CD14-positive monocyte (primary cell): ENCODE measurements around the gene MPPED1. TPM values are rescaled to one million over a fixed set of nuclear protein-coding genes. Genes with fewer than 3 reads are reported as not detected.
A peak's percentile ranks its signal among the peaks of the same experiment; 100 is the strongest.

Experiments
- DNase-seq, 3 donors: peaks; one replicate each; pipeline ENCODE4 v3.0.0-alpha.2; 2011 to 2022
- H2AFZ ChIP-seq: 2 replicates; pipeline ENCODE4 v1.6.0; 2012; ENCODE audit warnings: mild to moderate bottlenecking, low read depth, low read length, inconsistent platforms; ENCODE audit not compliant: insufficient read depth, poor library complexity, severe bottlenecking
- H3K27ac ChIP-seq, 2 donors: 1 replicate in 1 of 2; 2 replicates in 1 of 2; pipeline ENCODE4 v1.5.1; 2012 to 2013; ENCODE audit warnings: low read length in 2 of 2, control low read depth in 1 of 2, inconsistent platforms in 1 of 2, low read depth in 1 of 2, mild to moderate bottlenecking in 1 of 2
- H3K27me3 ChIP-seq, 2 donors: one replicate each; pipeline versions ENCODE4 v1.6.0 to v1.6.1; 2011 to 2013; ENCODE audit warnings: low read length in 2 of 2; ENCODE audit not compliant: control insufficient read depth in 2 of 2, insufficient read depth in 2 of 2
- H3K36me3 ChIP-seq, 2 donors: replicated peaks in 1 of 2; 1 replicate in 1 of 2; 2 replicates in 1 of 2; pipeline versions ENCODE4 v1.5.1 to v1.6.1; 2012 to 2013; ENCODE audit warnings: low read length in 2 of 2, control low read depth in 1 of 2, inconsistent platforms in 1 of 2, mild to moderate bottlenecking in 1 of 2; ENCODE audit not compliant: insufficient read depth in 2 of 2, control insufficient read depth in 1 of 2
- H3K4me1 ChIP-seq, 2 donors: 1 replicate in 1 of 2; 2 replicates in 1 of 2; pipeline versions ENCODE4 v1.5.1 to v1.6.1; 2012 to 2013; ENCODE audit warnings: low read length in 2 of 2, control low read depth in 1 of 2, inconsistent platforms in 1 of 2, mild to moderate bottlenecking in 1 of 2, moderate library complexity in 1 of 2; ENCODE audit not compliant: insufficient read depth in 2 of 2, control insufficient read depth in 1 of 2
- H3K4me2 ChIP-seq: replicated peaks from 2 replicates; pipeline ENCODE3; 2012; ENCODE audit warnings: low read length, moderate library complexity, mild to moderate bottlenecking; ENCODE audit not compliant: poor library complexity, severe bottlenecking; ENCODE audit errors: extremely low read depth
- H3K4me3 ChIP-seq, 3 experiments: fragments of 200-600 bp in 1 of 3; sonication (generic) in 1 of 3; replicated peaks in 1 of 3; 1 replicate in 2 of 3; 2 replicates in 1 of 3; pipeline ENCODE4 v1.5.1; 2011 to 2013; ENCODE audit warnings: low read length in 3 of 3, mild to moderate bottlenecking in 3 of 3, control low read depth in 2 of 3, low read depth in 2 of 3, inconsistent platforms in 1 of 3, moderate library complexity in 1 of 3
- H3K79me2 ChIP-seq: 2 replicates; pipeline ENCODE4 v1.6.0; 2012; ENCODE audit warnings: mild to moderate bottlenecking, control low read depth, inconsistent platforms, low read length, moderate library complexity; ENCODE audit not compliant: insufficient read depth
- H3K9ac ChIP-seq: 2 replicates; pipeline ENCODE4 v1.6.0; 2017; ENCODE audit warnings: low read length, mild to moderate bottlenecking; ENCODE audit not compliant: insufficient read depth, poor library complexity, severe bottlenecking
- H3K9me3 ChIP-seq, 2 donors: replicated peaks in 1 of 2; 1 replicate in 1 of 2; 2 replicates in 1 of 2; pipeline versions ENCODE4 v1.5.1 to v1.6.1; 2012 to 2013; ENCODE audit warnings: low read length in 2 of 2, control low read depth in 1 of 2; ENCODE audit not compliant: control insufficient read depth in 1 of 2, insufficient read depth in 1 of 2
- H4K20me1 ChIP-seq: 2 replicates; pipeline ENCODE4 v1.6.0; 2012; ENCODE audit warnings: mild to moderate bottlenecking, low read length, control low read depth, moderate library complexity; ENCODE audit not compliant: insufficient read depth
- H3K27ac Mint-ChIP-seq, 7 donors: one replicate each; pipeline ENCODE4 v1.8.0; 2020; ENCODE audit warnings: mild to moderate bottlenecking in 7 of 7, mixed read lengths in 7 of 7, moderate library complexity in 6 of 7, inconsistent platforms in 2 of 7
- H3K27me3 Mint-ChIP-seq, 3 donors: one replicate each; pipeline ENCODE4 v1.8.0; 2021 to 2022; ENCODE audit warnings: low read depth in 3 of 3, mild to moderate bottlenecking in 3 of 3, mixed read lengths in 3 of 3, moderate library complexity in 3 of 3, inconsistent platforms in 1 of 3
- H3K36me3 Mint-ChIP-seq, 2 donors: one replicate each; pipeline ENCODE4 v1.8.0; 2020; ENCODE audit warnings: mixed read lengths in 2 of 2, inconsistent platforms in 1 of 2, mild to moderate bottlenecking in 1 of 2
- H3K4me1 Mint-ChIP-seq: one replicate; pipeline ENCODE4 v1.8.0; 2020; ENCODE audit warnings: mild to moderate bottlenecking, mixed read lengths
- H3K4me3 Mint-ChIP-seq, 2 donors: one replicate each; pipeline ENCODE4 v1.8.0; 2020; ENCODE audit warnings: mild to moderate bottlenecking in 2 of 2, mixed read lengths in 2 of 2, moderate library complexity in 1 of 2
- H3K9me3 Mint-ChIP-seq, 7 donors: one replicate each; pipeline ENCODE4 v1.8.0; 2020 to 2022; ENCODE audit warnings: mixed read lengths in 7 of 7, mild to moderate bottlenecking in 6 of 7, moderate library complexity in 6 of 7, inconsistent platforms in 2 of 7
- WGBS: methylation state at CpG from one replicate; pipeline ENCODE4 v1.1.5; 2013; ENCODE audit warnings: missing lambda C conversion rate; ENCODE audit not compliant: insufficient coverage; 5-methylcytosine and 5-hydroxymethylcytosine counted together
- intact Hi-C, 2 donors: fragments of 100-400 bp; cut with micrococcal nuclease; formaldehyde crosslinking; loops; one replicate each; pipeline versions ENCODE4 v1.15.0 to v1.15.1; 2023
- polyA plus RNA-seq, 3 donors: library from polyadenylated mRNA; depleted of rRNA in 1 of 3; unstranded in 2 of 3; stranded (reverse) in 1 of 3; fragments of 300-500 nt in 2 of 3; fragments of >200 nt in 1 of 3; fragmentation: Illumina TruSeq in 2 of 3; gene quantifications; 1 replicate in 2 of 3; 2 replicates in 1 of 3; pipeline ENCODE4 v1.2.3, GENCODE V29; 2012 to 2021
- TF ChIP-seq, protein P1 (sequence below): fragments of 200-600 bp; IDR thresholded peaks from one replicate; pipeline ENCODE4 v1.8.0; 2022; ENCODE audit warnings: antibody characterized with exemption, mild to moderate bottlenecking

The MPPED1 gene
- polyA plus RNA-seq, 3 donors = not detected

DNA sequence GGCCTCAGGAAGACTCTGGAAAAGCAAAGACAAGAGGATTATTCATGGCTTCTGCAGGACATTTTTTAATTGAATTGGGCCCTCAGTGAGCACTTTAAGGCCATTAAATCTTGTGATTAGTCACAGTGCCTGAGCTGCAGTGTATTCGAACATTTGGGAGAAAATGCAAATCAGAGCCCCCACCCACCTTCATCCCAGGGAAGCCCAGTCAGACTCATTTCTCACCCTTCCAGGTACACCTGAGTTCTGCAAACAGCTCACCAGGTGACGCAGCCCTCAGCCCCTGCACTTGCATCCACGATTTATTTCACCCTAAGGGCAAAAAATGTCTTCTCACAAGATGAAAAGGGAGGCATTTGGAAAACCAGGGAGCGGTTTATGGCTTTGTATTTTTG, 128.7 kb downstream of the MPPED1 start:
- Histone ChIP-seq H2AFZ (no peak overlapping the region), H4K20me1 (no peaks in the 10 kb centered on the region), H3K4me1 (no peaks in the 10 kb centered on the region), H3K79me2 (no peaks in the 10 kb centered on the region), H3K36me3 (no peaks in the 10 kb centered on the region), H3K4me2 (no peak overlapping the region), H3K4me3 (no peak overlapping the region), H3K9ac (no peak overlapping the region), H3K27ac (no peak overlapping the region), H3K27me3 (no peaks in the 10 kb centered on the region), H3K9me3 (no peaks in the 10 kb centered on the region)
- no peaks in the 10 kb centered on the region for H3K36me3 Mint-ChIP-seq
- intact Hi-C loops = no loop called here
- no peak for DNase-seq
- TF ChIP-seq, protein P1, sequence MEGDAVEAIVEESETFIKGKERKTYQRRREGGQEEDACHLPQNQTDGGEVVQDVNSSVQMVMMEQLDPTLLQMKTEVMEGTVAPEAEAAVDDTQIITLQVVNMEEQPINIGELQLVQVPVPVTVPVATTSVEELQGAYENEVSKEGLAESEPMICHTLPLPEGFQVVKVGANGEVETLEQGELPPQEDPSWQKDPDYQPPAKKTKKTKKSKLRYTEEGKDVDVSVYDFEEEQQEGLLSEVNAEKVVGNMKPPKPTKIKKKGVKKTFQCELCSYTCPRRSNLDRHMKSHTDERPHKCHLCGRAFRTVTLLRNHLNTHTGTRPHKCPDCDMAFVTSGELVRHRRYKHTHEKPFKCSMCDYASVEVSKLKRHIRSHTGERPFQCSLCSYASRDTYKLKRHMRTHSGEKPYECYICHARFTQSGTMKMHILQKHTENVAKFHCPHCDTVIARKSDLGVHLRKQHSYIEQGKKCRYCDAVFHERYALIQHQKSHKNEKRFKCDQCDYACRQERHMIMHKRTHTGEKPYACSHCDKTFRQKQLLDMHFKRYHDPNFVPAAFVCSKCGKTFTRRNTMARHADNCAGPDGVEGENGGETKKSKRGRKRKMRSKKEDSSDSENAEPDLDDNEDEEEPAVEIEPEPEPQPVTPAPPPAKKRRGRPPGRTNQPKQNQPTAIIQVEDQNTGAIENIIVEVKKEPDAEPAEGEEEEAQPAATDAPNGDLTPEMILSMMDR = no peak
- H3K27me3 Mint-ChIP-seq = peaks cover 5 to 8% (median 7%) of the 10 kb centered on the region in 3 donors
- peak overlapping the region in 1 of 7 donors; percentile 81 for H3K27ac Mint-ChIP-seq
- no peak overlapping the region for H3K4me3 Mint-ChIP-seq
- WGBS = 100% methylated on average over 2 of the region's 4 CpGs
- no peaks in the 10 kb centered on the region for H3K4me1 Mint-ChIP-seq
- H3K9me3 Mint-ChIP-seq = peaks cover 0 to 2% (median 0%) of the 10 kb centered on the region in 7 donors

DNA sequence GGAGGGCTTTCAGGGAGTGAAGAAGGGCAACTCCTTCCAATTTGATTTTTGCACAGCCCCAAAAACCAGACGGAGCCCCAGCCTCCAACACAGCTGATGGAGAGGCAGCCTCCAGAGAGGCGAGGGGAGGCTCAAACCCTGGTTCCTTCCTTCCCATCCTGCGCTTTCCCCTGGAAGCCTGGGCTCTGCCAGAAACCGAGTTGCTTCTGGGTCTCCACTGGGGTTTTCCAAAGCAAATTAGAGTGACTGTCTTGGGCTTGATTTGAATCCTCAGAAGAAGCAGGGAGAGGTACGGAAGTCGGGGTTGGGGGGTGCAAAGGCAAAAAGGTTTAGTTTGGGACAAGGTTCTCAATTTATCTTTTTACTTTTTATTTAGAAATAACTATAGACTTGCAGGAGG, 129.2 kb downstream of the MPPED1 start:
- Mint-ChIP-seq H3K36me3 (no peaks in the 10 kb centered on the region), H3K9me3 (peaks cover 0 to 2% (median 0%) of the 10 kb centered on the region in 7 donors), H3K4me1 (no peaks in the 10 kb centered on the region), H3K27me3 (peaks cover 5 to 9% (median 7%) of the 10 kb centered on the region in 3 donors), H3K27ac (no peak overlapping the region), H3K4me3 (no peak overlapping the region)
- Histone ChIP-seq H3K9me3 (no peaks in the 10 kb centered on the region), H2AFZ (no peak overlapping the region), H3K4me3 (no peak overlapping the region), H3K4me2 (no peak overlapping the region), H3K4me1 (no peaks in the 10 kb centered on the region), H4K20me1 (no peaks in the 10 kb centered on the region), H3K27ac (no peak overlapping the region), H3K9ac (no peak overlapping the region), H3K79me2 (no peaks in the 10 kb centered on the region), H3K27me3 (no peaks in the 10 kb centered on the region), H3K36me3 (no peaks in the 10 kb centered on the region)
- TF ChIP-seq, protein P1 = no peak
- WGBS = 87% methylated on average over 3 of the region's 6 CpGs
- no peak for DNase-seq
- intact Hi-C loops = no loop called here
